Measurements from ENCODE around the gene SEMA5A. TPM values are rescaled to one million over a fixed set of nuclear protein-coding genes. Genes with fewer than 3 reads are reported as not detected.

The SEMA5A gene
- total RNA-seq, 1 donor from 2014 or later = 43.2 TPM

GRCh38 chr5:9351546-9351945, 194.3 kb downstream of the SEMA5A start:
- Histone ChIP-seq H3K4me3 (no peak overlapping the region), H3K9me3 (replicated peaks) (no peaks in the 10 kb centered on the region), H3K36me3 (no peaks in the 10 kb centered on the region), H3K27ac (replicated peaks) (no peak overlapping the region), H3K27me3 (ENCODE audit: low read depth) (no peaks in the 10 kb centered on the region), H3K4me1 (peaks cover 25% of the 10 kb centered on the region)
- TF ChIP-seq, protein P1, sequence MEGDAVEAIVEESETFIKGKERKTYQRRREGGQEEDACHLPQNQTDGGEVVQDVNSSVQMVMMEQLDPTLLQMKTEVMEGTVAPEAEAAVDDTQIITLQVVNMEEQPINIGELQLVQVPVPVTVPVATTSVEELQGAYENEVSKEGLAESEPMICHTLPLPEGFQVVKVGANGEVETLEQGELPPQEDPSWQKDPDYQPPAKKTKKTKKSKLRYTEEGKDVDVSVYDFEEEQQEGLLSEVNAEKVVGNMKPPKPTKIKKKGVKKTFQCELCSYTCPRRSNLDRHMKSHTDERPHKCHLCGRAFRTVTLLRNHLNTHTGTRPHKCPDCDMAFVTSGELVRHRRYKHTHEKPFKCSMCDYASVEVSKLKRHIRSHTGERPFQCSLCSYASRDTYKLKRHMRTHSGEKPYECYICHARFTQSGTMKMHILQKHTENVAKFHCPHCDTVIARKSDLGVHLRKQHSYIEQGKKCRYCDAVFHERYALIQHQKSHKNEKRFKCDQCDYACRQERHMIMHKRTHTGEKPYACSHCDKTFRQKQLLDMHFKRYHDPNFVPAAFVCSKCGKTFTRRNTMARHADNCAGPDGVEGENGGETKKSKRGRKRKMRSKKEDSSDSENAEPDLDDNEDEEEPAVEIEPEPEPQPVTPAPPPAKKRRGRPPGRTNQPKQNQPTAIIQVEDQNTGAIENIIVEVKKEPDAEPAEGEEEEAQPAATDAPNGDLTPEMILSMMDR (IDR thresholded peaks at IDR 0.05; ENCODE audit: borderline replicate concordance) = no peak
- intact Hi-C loops (cut with micrococcal nuclease) = no loop called here
- DNase-seq = no peak

DNA sequence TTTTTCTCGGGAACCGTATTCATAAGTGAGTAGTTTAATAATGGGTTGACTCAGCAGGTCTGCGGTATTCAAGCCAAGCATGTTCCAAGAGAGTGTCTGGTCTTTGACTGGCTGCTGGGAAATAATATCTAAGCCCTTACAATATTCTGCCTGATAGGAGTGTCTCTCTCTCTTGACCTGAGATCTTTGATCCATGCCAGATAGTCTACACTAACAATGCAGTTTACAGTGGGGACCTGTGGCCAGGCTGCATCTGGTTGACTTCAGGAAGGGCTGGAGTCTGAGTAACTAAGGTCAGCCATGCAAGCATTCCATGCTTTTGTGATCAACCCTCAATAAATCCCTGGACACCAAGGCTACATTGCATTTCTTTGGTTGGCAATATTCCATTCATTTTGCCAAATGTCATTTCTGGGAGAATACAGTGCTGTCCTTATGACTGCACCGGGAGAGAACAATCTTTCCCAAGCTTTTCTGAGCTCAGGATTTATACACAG, 195.5 kb downstream of the SEMA5A start:
- Histone ChIP-seq H3K36me3 (no peaks in the 10 kb centered on the region), H3K4me1 (peaks cover 25% of the 10 kb centered on the region), H3K27me3 (ENCODE audit: low read depth) (no peaks in the 10 kb centered on the region), H3K27ac (replicated peaks) (no peak overlapping the region), H3K9me3 (replicated peaks) (no peaks in the 10 kb centered on the region), H3K4me3 (no peak overlapping the region)
- intact Hi-C loops (cut with micrococcal nuclease) = no loop called here
- TF ChIP-seq, protein P1 (IDR thresholded peaks at IDR 0.05; ENCODE audit: borderline replicate concordance) = no peak
- no peak for DNase-seq

DNA sequence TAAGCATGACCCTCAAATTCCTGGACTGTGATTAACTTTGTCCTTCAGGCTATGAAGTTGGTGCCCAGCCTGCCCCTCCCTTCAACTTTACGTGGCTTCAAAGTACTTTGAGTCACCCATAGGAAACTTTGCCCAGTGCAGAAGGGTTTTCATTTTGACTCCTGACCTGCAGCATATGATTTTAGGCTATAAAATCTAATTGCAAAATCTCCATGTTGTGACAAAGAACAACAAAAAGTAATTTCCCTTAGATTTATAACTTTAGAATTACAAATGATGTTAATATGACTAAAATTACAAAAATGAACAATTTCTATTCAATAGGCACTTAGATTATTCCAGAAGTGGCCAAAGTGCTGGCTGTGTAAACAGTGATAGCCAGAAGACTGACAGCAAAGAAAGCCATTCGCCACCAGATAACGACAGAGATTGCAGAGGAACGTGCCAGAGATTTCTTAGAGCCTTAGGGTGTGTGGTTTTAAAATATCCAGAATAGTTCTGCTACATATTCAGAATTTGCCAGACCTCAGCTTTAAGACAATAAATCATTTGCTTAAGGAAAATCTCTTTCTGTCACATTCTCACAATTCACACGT, 197.4 kb downstream of the SEMA5A start:
- intact Hi-C loops (cut with micrococcal nuclease) = no loop called here
- H3K27me3 ChIP-seq (ENCODE audit: low read depth) = no peaks in the 10 kb centered on the region
- H3K9me3 ChIP-seq (replicated peaks) = no peaks in the 10 kb centered on the region
- DNase-seq = no peak
- no peak overlapping the region for H3K4me3 ChIP-seq
- no peaks in the 10 kb centered on the region for H3K36me3 ChIP-seq
- TF ChIP-seq, protein P1 (IDR thresholded peaks at IDR 0.05; ENCODE audit: borderline replicate concordance) = no peak
- no peak overlapping the region for H3K27ac ChIP-seq (replicated peaks)
- peaks cover 25% of the 10 kb centered on the region for H3K4me1 ChIP-seq

- Histone ChIP-seq H3K4me3 (no peak overlapping the region), H3K9me3 (replicated peaks) (no peaks in the 10 kb centered on the region), H3K36me3 (no peaks in the 10 kb centered on the region), H3K27ac (replicated peaks) (no peak overlapping the region), H3K27me3 (ENCODE audit: low read depth) (no peaks in the 10 kb centered on the region), H3K4me1 (peaks cover 29% of the 10 kb centered on the region)
- DNase-seq = no peak
- intact Hi-C loops (cut with micrococcal nuclease) = no loop called here
- TF ChIP-seq, protein P1 (IDR thresholded peaks at IDR 0.05; ENCODE audit: borderline replicate concordance) = no peak
Observed at GRCh38 chr5:9347541-9348295, 198.2 kb downstream of the SEMA5A start.

DNA sequence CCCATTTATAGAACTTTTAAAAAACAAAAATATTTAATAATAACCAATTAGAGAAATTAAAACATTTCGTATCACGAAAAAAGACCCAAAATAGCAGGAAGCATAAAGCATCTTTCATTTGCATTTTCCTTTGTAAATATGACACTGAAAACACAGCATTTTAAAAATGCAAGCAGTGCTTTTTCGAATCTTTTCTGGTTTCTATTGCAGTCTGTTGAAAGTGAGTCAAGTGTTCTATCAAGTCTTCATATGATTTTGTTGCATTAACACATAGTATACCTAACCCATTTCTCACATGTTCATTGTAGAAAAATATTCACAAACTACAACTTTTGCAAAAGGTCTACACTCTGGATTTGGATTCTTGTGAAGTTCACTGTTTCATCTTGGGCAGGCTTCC, 198.8 kb downstream of the SEMA5A start:
- no peaks in the 10 kb centered on the region for H3K27me3 ChIP-seq (ENCODE audit: low read depth)
- TF ChIP-seq, protein P1 (IDR thresholded peaks at IDR 0.05; ENCODE audit: borderline replicate concordance) = no peak
- H3K4me1 ChIP-seq = peaks cover 29% of the 10 kb centered on the region
- no peak overlapping the region for H3K4me3 ChIP-seq
- H3K27ac ChIP-seq (replicated peaks) = no peak overlapping the region
- H3K36me3 ChIP-seq = no peaks in the 10 kb centered on the region
- intact Hi-C loops (cut with micrococcal nuclease) = no loop called here
- DNase-seq = no peak
- no peaks in the 10 kb centered on the region for H3K9me3 ChIP-seq (replicated peaks)
